ENCODE data around the gene FBXO38. TPM values are rescaled to one million over a fixed set of nuclear protein-coding genes. Genes with fewer than 3 reads are reported as not detected.
A peak's percentile ranks its signal among the peaks of the same experiment; 100 is the strongest.

FBXO38 gene, protein sequence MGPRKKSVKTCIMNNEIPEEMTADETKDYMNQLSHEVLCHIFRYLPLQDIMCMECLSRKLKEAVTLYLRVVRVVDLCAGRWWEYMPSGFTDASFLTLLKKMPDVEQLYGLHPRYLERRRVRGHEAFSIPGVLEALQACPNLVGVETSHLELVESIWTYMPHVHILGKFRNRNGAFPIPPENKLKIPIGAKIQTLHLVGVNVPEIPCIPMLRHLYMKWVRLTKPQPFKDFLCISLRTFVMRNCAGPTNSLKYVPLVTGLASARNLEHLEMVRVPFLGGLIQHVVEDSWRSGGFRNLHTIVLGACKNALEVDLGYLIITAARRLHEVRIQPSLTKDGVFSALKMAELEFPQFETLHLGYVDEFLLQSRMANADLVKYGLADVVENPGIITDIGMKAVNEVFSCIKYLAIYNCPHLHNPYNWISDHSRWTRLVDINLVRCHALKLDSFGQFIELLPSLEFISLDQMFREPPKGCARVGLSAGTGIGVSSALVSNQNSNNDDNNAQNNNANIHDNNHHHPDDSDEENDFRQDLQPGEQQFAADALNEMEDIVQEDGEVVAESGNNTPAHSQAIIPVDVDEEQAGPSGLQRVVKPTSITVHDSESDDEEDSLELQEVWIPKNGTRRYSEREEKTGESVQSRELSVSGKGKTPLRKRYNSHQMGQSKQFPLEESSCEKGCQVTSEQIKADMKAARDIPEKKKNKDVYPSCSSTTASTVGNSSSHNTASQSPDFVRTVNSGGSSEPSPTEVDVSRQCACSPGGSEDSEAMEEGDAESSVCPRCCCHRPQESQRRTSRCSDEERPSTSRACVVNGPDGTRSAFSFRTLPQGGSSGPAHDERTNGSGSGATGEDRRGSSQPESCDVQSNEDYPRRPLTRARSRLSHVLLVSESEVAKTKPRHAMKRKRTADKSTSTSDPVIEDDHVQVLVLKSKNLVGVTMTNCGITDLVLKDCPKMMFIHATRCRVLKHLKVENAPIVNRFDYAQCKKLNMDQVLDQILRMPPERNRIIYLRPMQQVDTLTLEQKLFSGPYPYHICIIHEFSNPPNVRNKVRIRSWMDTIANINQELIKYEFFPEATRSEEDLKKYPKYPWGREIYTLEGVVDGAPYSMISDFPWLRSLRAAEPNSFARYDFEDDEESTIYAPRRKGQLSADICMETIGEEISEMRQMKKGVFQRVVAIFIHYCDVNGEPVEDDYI
- polyA plus RNA-seq (ENCODE audit: insufficient read length in 10 of 10), result 10 to 100 TPM; 19.7 to 32.4 (median 25.9) TPM
- long read RNA-seq, donor 1, full-length matches to known transcripts, result 1 of 1 reads
- long read RNA-seq, donor 1, partial matches to known transcripts, result 0 of 1 reads
- long read RNA-seq, donor 1, other reads (novel, unspliced or antisense), result 0 of 1 reads
- long read RNA-seq, donor 2, partial matches to known transcripts, result 0 of 2 reads
- long read RNA-seq, donor 2, other reads (novel, unspliced or antisense), result 0 of 2 reads
- long read RNA-seq, donor 3, result 0 reads
- long read RNA-seq, donor 4, result 0 reads
- long read RNA-seq, donor 5, result 0 reads
- long read RNA-seq, donor 6, partial matches to known transcripts, result 0 of 1 reads
- long read RNA-seq, donor 6, other reads (novel, unspliced or antisense), result 0 of 1 reads
- long read RNA-seq, donor 7, full-length matches to known transcripts, result 1 of 1 reads
- long read RNA-seq, donor 7, partial matches to known transcripts, result 0 of 1 reads
- long read RNA-seq, donor 7, other reads (novel, unspliced or antisense), result 0 of 1 reads
- long read RNA-seq, donor 8, result 0 reads
- long read RNA-seq, donor 9, result 0 reads

DNA sequence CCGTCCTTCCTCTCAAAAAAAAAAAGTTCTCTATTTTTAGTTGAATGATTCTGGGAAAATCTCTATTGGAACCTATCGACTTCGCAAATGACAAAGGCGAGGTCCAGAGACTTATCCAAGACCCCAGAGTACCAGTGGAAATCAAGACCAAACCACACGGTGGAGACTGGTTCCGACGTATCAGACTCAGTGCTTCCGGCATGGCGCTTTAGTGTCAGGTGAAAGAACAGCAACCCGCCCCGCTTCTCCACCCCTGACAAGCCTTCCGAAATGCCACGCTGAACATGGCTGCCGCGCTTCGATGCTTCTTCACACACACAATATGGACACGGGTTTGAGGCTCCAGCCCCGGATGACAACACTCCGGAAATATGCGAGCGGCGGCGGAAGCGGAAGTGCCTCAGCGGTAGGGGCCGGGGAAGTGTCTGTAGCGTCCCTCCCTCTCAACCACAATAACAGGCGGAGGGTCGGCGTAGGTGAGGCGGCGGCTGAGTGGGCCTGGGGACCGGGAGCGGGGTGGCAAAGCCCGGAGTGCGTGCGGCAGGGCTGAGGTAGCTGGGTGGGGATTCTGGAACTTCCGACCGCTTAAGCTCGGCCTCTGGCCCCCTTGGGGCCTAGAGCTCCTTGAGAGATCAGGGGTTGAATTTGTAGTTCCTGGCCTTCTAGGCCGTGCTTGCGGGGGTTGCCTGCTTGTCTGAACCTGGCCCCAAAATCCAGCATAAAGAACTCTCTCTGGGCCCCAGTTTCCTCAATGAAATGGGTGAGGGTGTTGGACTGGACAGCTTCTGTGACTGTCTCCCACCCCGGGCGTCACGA is at the start of gene FBXO38:
TSS of gene FBXO38 (plus strand) at position 395 of the 816 bp plus-strand sequence. CDS start 10,819 bp downstream, outside the sequence.
- peak; percentile 97 to 99 (median 97) for DNase-seq

- DNase-seq, result no peak
Measured at GRCh38 chr5:148335259-148335658, 48.5 kb upstream of the FBXO38 start, which contains the start of gene SPINK9. TSS of gene SPINK9 (plus strand) at chr5:148335559. CDS start at chr5:148335614, 55 bp downstream.

DNA sequence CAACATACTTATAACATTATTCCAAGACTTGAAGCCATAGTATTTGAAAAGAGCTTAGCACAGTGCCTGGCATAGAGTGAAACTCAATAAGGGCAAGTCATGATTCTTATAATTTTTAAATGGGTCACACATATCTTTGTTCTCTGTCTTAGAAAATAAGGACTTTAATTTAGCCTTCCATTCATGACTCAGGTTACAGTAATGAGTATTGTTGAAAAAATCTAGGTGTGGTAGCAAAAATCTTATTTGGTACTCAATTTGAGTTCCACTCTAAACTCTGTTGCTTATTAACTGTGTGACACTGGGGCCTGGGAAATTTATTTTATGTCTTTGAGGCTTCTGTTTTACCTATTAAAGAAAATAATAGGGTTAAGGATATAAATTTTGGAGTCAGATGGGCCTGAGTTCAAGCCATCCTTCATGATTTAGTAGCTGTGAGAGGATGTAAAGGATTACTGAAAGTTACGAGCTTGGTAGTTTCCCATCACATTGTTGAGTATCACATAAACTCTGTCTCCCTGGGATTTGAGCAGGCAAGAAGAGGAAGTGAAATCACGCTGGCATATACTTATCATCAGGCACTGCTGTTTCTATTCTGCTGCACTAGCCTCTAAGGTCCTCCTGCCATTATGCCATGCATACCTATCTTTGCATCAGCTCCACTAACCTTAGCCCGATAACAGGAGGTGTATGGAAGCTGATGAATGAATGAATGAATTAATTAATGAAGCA is 46.9 kb upstream of the FBXO38 start:
- DNase-seq, result no peak

- DNase-seq, result no peak
Measured at GRCh38 chr5:148342371-148343045, 41.2 kb upstream of the FBXO38 start.

DNA sequence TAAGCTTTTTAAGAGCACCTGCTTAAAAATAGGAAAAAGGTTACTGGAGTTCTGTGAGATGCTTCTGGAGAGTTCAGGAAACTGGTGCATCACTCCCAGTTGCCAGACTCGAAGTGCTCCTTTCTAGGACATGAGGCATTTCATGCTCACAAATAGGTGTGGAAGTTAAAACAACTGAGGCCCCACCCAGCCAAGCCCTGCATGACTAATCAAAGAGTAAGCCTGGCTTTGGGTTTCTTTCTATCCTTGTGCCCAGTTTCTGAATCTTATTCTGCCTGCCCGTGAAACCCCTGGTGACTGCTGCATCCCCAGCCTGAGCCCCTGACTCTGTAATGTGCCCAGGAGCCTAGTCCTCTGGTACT is 40.7 kb upstream of the FBXO38 start:
- DNase-seq, result no peak

DNA sequence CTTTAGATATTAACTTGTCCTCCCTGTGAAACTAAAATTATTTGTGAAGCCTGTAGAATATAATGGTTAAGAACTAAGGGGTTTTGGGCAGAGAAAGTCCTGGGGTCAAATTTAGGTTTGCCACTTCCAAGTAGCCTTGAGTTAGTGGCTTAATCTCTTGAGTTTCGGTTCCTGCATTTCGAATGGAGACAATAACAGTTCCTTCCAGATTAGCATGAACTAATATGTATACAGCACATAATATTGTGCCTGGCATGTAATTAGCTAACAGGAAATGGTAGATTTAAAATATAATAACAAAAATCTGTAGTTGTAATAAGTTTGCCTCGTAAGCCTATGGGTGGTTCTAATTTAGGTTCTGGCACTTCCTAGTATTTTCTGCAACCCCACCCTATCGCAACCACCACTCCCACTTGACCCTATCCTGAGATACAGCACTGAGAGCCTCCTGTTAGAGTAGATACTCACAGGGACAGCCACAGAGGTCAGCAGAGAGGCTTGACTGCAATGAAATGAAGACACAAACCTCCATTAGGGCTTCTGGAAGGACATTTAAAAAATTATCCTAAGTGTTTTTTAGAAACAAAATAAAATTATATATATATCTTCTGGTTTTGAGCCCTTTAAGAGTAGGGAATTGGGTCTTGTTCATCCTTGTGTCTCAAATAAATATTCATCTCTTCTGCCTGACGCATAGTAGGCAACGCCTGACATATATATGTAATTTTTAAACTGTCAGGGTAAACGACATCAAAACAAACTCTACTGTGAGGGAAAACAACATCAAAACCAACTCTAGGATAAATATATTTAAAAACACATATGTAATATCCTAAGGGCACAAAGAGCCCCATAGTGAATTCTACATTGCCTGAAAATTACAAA is 39.9 kb upstream of the FBXO38 start:
- no peak for DNase-seq

DNA sequence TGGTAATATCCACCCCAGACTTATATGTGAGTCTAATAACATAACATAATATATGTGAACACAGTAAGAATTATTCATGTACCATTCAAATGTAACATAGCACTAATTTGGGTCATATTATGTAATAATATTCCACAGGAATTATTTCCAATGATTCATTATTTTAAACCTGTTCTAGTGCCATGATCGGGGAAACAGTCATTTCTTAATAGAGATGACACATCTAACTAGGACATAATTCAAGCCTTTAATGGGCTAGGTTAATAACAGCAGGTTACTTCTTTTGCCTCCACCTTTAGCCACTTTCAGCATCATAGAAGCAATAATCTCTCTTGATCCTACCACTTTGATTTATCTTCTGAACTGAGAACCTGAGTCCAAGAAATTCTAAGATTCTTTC is 36.1 kb upstream of the FBXO38 start:
- DNase-seq, result no peak

DNA sequence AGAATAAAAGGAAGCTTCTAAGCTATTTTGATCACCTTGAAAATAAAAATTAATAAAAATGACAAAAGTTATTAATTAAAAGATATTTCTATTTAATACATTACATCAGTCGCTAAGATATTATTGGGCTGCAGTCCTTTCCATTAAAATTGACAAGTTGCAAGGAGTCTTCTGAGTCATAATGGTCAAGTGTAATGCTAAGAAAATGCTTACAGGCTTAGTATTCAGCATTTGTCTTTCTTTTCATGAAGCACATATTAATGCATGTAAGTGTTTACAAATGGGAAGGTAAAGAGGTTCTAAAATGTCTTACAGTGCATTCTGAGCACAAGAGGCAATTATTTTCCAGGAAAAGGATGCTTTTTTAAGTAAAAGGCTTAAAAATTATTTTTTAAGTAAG is 31.1 kb upstream of the FBXO38 start:
- no peak for DNase-seq

GRCh38 chr5:148353634-148354033 is 30.1 kb upstream of the FBXO38 start:
- DNase-seq, result no peak

- DNase-seq, result no peak
Measured at GRCh38 chr5:148364343-148364742, 19.4 kb upstream of the FBXO38 start.

GRCh38 chr5:148368299-148368698 is 15.5 kb upstream of the FBXO38 start:
- no peak for DNase-seq

- no peak for DNase-seq
Measured at GRCh38 chr5:148372166-148372725, 11.5 kb upstream of the FBXO38 start.

- peak in 1 of 3 donors; percentile 3 for DNase-seq
Measured at GRCh38 chr5:148372893-148373292, 10.9 kb upstream of the FBXO38 start.

DNA sequence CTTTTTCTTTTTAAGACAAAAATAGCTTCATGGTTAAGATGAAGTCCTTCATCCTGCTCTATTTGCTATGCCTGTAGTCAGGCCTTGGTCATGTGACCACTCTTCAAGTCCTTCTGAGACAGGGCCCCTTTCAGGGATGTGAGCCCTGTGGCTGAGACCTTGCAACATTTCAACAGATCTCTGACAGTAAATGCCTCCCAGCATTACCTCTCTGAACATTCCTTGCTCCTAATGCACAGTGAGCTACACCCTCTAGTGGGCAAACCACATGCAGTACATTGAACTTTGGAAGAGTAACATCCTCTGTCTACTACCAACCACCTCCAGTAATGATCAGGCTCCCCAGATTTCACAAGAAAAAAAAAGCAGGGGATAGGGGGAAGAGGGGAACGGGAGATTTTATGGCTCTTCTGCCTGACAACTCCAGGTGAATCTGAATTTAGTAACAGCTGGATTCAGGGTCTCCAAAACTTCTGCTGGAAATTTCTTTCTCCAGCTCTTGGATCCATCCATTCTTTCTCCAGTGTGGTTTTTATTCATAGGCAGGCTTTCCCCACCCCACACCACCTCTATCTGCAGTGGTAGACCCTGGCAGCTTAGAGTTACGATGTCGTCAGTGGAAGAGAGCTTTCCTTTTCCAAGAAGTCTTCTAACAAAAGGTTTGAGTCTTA is 8.9 kb upstream of the FBXO38 start:
- peak; percentile 2 to 29 (median 17) for DNase-seq

- no peak for DNase-seq
Measured at GRCh38 chr5:148376198-148376597, 7.6 kb upstream of the FBXO38 start.

DNA sequence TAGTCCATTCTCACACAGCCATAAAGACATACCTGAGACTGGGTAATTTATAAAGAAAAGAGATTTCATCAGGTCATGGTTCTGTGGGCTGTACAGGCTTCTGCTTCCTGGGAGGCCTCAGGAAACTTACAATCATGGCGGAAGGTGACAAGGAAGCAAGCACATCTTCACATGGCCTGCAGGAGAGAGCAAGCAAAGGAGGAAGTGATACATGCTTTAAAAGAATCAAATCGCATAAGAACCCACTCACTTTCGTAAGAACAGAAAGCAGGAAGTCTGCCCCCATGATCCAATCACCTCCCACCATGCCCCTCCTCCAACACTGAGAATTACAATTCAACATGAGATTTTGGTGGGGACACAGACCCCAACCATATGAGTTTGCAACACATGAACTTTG is 5.1 kb upstream of the FBXO38 start:
- DNase-seq, result no peak

DNA sequence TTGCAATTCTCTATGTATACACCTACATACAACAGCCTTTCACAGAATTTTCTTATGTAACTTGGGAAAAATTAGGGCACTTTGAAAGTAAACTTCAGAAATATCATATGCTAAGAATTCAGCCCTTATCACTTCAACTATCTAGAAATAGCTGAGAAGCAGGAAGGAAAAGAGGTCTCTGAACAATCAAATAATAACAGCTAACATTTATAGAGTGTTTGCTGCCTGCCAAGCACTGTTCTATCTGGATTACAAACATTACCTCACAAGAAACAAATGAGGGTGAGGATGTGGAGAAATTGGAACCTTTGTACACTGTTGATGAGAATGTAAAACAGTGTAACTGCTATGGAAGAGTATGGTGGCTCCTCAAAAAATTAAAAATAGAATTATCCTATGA is 4.4 kb upstream of the FBXO38 start:
- no peak for DNase-seq
